CD4-positive, alpha-beta T cell treated with Interleukin-21 for 1 hour (primary cell): ENCODE data around the gene SYTL3.
A peak's percentile ranks its signal among the peaks of the same experiment; 100 is the strongest.
"Not testable (repeated sequence)": the region's sequence is repeated elsewhere in the genome, so short reads cannot be mapped to it uniquely, and the experiment has no call there.

ENCODE experiments used
- DNase-seq: peaks from one replicate; pipeline ENCODE4 v3.0.0-alpha.2; 2020

SYTL3 gene

DNA sequence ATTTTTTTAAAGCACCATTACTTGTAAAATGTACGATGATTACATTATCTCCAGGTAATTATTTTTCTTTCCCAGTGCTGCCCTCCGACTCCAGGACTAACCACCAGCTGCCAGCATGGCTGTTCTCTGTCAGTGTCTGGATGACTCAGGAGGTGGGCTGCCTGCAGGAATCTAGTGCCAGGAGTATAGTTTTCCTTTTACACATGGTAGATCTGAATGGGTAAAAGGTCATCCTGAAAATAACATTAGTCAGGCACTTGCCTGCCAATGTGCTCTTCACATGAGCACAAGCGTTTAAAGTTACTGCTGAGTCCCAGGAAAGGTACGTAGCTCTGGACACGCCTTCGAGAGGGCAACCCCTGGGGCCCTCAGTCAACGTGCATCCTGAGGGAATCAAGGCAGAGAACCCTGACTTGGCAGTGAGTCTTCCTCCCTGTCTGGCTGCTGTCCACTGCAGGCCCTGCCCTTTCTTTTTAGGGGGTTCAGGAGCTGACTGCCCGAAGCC is 7.7 kb upstream of the SYTL3 start:
- DNase-seq = no peak

- peak; percentile 20 for DNase-seq
Measured at GRCh38 chr6:158643836-158644230, 6.0 kb upstream of the SYTL3 start.

- DNase-seq = peak; percentile 90
Measured at GRCh38 chr6:158644231-158645063, 5.4 kb upstream of the SYTL3 start, which contains the start of gene DYNLT1. TSS of gene DYNLT1 (minus strand) at chr6:158644743. CDS start at chr6:158644708, 35 bp downstream.

- no peak for DNase-seq
Measured at GRCh38 chr6:158645064-158646022, 4.5 kb upstream of the SYTL3 start.

GRCh38 chr6:158646023-158646910 is 3.6 kb upstream of the SYTL3 start:
- DNase-seq = no peak

DNA sequence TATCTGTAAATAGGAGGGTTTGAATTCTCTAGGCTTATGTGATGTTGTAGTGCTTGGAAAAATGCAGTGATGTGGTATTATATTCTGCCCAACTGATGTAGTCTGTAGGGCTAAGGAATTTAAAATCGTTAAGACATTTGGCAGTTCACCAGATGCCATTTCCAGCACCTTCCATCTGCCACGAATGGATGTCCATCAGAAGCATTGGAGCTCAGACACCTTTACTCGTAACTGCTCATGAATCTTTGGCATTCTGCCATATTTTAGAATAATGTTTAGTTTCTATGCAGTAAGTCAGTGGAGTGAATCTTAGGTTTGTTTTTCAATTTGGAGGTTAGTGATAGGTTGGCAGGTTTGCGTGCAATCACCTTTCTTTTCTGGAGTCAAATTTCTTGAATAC is 2.4 kb upstream of the SYTL3 start:
- DNase-seq = no peak

- no peak for DNase-seq
Measured at GRCh38 chr6:158648682-158649131, 1.1 kb upstream of the SYTL3 start.

GRCh38 chr6:158651981-158652737 is 2.3 kb downstream of the SYTL3 start:
- DNase-seq = not testable (repeated sequence)

DNA sequence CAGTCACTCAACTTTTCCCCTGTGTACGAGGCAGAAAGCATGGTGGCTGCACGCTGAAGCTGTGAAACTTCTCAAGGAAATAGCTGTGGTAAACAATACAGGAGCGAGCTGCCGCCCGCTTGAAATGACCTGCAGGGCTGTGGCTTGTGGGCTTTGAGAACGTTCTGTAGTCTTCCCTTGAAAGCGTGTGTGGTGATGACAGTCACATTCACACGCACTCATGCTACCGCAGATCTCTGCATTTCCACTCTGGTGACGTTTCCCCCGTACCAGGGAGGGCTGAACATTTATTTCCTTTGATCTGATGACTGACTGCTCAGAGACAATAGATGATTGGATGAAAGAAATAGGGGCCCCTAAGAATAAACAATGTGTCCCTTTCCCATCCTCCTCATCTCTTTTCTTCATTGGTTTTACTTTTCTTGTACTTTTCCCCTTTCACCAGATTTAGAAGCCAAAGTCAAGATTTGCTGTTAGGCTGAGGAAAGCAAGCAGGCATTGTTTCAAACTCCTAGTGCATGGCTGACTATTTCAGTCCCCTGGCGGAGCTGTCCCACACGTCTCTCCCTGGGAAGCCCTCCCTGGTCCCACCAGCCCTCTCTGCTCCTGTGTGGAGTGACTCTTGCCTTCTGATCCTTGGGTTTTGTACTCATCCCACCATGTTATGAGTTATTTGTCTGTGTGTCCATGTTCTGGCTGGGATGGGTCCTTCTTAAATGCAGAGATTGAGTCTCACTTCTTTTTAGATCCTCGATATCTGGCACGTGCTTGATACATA is 3.9 kb downstream of the SYTL3 start:
- peak; percentile 94 for DNase-seq

DNA sequence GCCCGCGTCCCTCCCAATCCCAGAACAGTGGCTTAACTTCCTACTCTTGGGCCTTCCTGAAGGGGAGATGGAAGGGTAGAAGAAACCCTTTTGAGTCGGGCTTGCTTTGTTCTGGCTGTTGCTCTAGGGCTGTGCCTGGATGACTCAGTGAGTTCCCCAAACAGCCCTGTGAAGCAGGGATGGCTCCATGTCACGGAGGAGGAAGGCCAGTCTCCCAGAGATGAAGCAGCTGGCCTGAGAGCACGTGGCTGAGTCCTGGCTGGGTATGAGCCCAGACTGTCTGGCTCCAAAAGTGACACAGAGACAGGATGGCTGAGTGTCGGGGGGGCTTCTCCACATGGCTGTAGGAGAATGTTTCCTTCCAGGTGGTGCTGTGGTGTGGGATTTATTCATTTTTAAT is 4.6 kb downstream of the SYTL3 start:
- no peak for DNase-seq

DNA sequence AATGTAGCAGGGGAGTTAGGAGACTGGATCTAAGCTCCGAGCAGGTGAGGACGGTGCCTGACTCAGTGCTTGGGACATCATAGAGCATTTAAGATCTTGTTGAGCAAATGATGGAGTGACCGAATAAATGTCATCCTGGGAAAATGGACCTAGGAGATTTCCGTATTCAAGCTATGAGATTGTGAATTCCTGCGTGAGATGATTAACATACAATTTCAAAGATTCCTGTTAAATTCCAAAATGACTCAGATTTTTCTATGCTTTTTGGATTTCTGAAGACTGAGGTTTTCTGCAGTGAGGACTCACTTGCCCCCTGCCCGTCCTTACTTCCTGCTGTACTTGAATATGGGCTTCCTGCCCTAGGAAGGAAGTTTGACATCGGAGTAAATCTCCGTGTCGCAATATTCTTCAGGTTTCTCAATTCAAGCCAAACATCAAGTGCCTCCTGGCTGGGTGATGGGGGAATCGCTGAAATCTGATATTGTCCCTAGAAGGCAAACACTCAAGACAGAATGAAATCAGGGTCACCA is 5.2 kb downstream of the SYTL3 start:
- DNase-seq = peak; percentile 27

GRCh38 chr6:158655569-158656450 is 6.0 kb downstream of the SYTL3 start:
- no peak for DNase-seq

DNA sequence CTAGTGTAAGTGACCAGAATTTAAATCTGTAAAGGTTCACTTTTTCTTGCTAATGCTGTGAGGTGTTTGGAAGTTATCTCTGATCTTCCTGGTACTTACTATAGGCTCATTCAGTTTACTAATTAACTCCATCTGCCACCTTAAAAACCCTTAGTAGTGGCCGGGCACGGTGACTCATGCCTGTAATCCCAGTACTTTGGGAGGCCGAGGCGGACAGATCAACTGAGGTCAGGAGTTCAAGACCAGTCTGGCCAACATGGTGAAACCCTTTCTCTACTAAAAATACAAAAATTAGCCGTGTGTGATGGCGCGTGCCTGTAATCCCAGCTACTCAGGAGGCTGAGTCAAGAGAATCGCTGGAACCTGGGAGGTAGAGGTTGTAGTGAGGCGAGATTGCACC is 7.1 kb downstream of the SYTL3 start:
- DNase-seq = not testable (repeated sequence)

GRCh38 chr6:158660333-158660754 is 10.5 kb downstream of the SYTL3 start:
- DNase-seq = peak; percentile 60

DNA sequence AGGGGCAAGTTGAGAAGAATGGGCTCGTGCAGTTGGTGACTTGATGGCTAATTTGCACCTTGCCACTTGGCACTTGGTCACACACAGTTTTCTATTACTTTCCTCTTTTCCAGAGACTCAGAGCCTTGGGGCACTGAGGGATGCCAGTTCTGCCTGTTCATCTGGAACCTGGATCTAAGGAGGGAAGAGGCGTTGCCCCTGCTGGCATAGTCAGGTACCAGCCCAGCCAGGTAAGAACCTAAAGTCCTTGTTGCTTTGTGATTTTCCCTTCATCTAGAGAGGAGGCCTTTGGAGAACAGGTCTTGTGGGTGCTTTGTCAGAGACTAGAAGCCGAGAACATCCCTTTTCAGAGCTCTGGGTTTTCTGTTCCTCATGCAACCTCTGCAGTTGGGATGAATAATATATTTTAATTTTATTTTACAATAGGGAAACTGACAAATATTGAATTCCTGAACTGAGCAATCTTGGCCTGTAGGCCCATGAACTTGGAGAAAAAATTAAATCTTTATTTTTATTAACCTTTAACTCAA is 11.4 kb downstream of the SYTL3 start:
- no peak for DNase-seq

DNA sequence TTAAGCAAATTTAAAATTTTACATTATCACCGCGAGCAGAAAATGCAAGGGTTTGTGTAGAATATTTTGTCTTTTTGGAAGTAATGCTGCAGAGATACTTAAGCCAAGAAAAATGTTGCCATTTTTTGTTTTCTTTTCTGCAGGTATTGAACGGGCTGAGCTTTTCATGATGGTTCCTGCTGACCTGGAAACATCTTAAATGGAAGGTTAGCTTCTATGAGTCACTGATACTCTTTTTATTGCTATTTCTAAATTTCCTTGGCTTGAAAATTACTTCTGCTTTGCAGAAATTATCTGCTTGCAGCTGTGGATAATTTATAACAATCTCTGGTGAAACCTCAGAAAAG is 12.7 kb downstream of the SYTL3 start:
- no peak for DNase-seq

DNA sequence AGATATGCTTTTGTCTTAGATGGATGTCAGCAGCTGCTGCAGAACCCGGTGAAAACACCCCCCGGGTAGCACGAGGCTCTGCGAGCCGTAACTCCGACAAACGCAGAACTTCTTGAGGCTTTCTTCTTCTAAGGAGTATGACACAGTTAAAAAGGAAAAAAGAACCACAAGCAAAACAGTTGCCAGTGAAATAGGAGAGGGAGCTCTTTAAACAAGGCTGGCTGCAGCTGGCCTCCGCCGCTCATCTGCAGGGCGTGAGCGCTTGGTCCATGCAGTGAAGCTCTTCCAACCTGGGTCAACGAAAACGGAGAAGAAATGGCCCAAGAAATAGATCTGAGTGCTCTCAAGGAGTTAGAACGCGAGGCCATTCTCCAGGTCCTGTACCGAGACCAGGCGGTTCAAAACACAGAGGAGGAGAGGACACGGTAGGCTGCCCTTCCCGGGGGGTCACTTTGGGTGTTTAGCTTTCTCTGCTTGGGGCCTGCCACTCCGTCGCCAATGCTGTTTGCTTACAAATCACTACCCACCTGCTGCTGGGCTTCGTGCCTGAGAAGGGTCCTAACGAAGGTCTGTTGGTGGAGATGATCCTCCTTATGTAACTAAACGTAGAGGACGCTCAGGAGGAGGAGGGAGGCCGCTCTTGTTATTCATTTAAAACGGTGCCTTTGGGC is 13.2 kb downstream of the SYTL3 start:
- DNase-seq = no peak

DNA sequence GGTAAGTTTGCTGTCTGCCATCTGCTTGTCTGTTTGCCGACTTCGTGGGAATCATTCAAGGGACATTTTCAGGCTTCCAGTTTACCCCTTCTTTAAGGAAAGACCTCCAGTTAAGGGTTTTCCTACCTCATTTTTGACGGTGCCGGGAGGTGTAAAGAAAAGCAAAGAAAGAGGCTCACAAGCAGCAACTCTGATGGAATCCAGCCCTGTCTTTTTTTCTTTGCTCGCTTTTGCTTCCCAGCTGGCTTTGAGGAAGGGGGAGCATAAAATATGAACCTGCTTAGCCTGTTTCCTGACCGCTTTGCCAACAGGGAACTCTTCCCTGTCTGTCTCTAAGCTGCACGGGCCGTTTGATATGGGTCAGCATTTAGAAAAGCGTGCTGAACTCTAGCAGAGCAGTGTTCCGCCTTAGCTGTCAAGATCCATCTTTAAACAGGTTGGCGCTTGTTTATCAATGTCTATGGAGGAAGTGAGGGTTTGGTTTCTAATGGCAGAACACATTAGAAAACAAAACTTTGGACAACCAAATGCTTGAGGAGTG is 13.8 kb downstream of the SYTL3 start:
- DNase-seq = no peak
